Osteoblast (primary cell): ENCODE data around the gene CSRP3. TPM values are rescaled to one million over a fixed set of nuclear protein-coding genes. Genes with fewer than 3 reads are reported as not detected.

Experiments
- DNase-seq: peaks from one replicate; pipeline ENCODE4 v3.0.0; 2011; ENCODE audit warnings: low spot score, mixed read lengths; ENCODE audit not compliant: insufficient read length; ENCODE audit errors: missing footprints
- H2AFZ ChIP-seq: 2 replicates; pipeline ENCODE4 v1.6.0; 2011; ENCODE audit warnings: mild to moderate bottlenecking, low read length
- H3K27ac ChIP-seq: 2 replicates; pipeline ENCODE4 v1.5.1; 2011; ENCODE audit warnings: mild to moderate bottlenecking, low read depth, low read length, moderate library complexity
- H3K27me3 ChIP-seq: 2 replicates; pipeline ENCODE4 v1.6.0; 2012; ENCODE audit warnings: mild to moderate bottlenecking, control low read depth, inconsistent platforms, low read length, moderate library complexity; ENCODE audit not compliant: insufficient read depth
- H3K36me3 ChIP-seq: 2 replicates; pipeline ENCODE4 v1.5.1; 2011; ENCODE audit warnings: mild to moderate bottlenecking, low read length, control low read depth, moderate library complexity; ENCODE audit not compliant: insufficient read depth
- H3K4me1 ChIP-seq: 2 replicates; pipeline ENCODE4 v1.5.1; 2011; ENCODE audit warnings: mild to moderate bottlenecking, low read length, control low read depth, moderate library complexity; ENCODE audit not compliant: insufficient read depth
- H3K4me2 ChIP-seq: 2 replicates; pipeline ENCODE4 v1.6.0; 2011; ENCODE audit warnings: mild to moderate bottlenecking, low read length; ENCODE audit not compliant: insufficient read depth
- H3K4me3 ChIP-seq: fragments of 200-600 bp; sonication (generic); 3 replicates; pipeline ENCODE4 v1.5.1; 2012; ENCODE audit warnings: mild to moderate bottlenecking, low read length, inconsistent platforms; ENCODE audit not compliant: insufficient read depth
- H3K79me2 ChIP-seq: 2 replicates; pipeline ENCODE4 v1.6.0; 2012; ENCODE audit warnings: mild to moderate bottlenecking, low read length, control low read depth, inconsistent platforms; ENCODE audit not compliant: insufficient read depth
- H3K9me3 ChIP-seq: 2 replicates; pipeline ENCODE4 v1.5.1; 2011; ENCODE audit warnings: low read depth, low read length, control low read depth
- H4K20me1 ChIP-seq: 2 replicates; pipeline ENCODE4 v1.6.0; 2012; ENCODE audit warnings: mild to moderate bottlenecking, low read length, control low read depth; ENCODE audit not compliant: insufficient read depth
- total RNA-seq: library from RNA; depleted of rRNA; stranded (reverse); fragments of >200 nt; gene quantifications from 2 replicates; pipeline ENCODE4 v1.2.3, GENCODE V29; 2012
- TF ChIP-seq, protein P1 (sequence below): IDR thresholded peaks from 2 replicates; pipeline ENCODE4 v1.5.1; 2011; ENCODE audit warnings: mild to moderate bottlenecking, low read depth, low read length, moderate library complexity; ENCODE audit errors: extremely low read depth

The CSRP3 gene
- total RNA-seq, 1 donor = not detected

DNA sequence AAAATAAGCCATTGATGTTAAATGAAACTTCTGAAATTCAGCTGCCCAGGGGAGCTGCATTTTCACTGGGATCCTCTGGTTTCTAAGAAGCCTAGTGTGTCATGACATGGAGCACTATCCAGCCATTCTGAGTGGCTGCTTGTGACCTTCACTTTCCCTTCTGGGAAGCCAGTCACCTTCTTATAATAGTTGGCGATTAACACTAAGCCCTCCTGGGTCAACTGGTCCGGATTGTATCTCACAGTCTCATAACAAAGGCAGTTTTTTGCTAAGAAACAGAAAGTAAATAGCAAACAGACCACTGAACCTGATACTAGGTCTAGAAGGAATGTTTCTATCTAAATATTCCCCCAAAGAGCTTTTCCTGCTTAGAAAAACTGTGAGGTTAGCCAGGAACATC, 7.9 kb downstream of the CSRP3 start:
- no peaks in the 10 kb centered on the region for H3K36me3 ChIP-seq
- no peaks in the 10 kb centered on the region for H4K20me1 ChIP-seq
- no peaks in the 10 kb centered on the region for H3K9me3 ChIP-seq
- H3K79me2 ChIP-seq = no peaks in the 10 kb centered on the region
- no peaks in the 10 kb centered on the region for H3K4me1 ChIP-seq
- peaks cover 4% of the 10 kb centered on the region for H3K27me3 ChIP-seq
- DNase-seq = no peak
- H3K4me3 ChIP-seq = no peak overlapping the region
- H3K4me2 ChIP-seq = no peak overlapping the region
- TF ChIP-seq, protein P1, sequence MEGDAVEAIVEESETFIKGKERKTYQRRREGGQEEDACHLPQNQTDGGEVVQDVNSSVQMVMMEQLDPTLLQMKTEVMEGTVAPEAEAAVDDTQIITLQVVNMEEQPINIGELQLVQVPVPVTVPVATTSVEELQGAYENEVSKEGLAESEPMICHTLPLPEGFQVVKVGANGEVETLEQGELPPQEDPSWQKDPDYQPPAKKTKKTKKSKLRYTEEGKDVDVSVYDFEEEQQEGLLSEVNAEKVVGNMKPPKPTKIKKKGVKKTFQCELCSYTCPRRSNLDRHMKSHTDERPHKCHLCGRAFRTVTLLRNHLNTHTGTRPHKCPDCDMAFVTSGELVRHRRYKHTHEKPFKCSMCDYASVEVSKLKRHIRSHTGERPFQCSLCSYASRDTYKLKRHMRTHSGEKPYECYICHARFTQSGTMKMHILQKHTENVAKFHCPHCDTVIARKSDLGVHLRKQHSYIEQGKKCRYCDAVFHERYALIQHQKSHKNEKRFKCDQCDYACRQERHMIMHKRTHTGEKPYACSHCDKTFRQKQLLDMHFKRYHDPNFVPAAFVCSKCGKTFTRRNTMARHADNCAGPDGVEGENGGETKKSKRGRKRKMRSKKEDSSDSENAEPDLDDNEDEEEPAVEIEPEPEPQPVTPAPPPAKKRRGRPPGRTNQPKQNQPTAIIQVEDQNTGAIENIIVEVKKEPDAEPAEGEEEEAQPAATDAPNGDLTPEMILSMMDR = no peak
- no peak overlapping the region for H3K27ac ChIP-seq
- no peak overlapping the region for H2AFZ ChIP-seq

DNA sequence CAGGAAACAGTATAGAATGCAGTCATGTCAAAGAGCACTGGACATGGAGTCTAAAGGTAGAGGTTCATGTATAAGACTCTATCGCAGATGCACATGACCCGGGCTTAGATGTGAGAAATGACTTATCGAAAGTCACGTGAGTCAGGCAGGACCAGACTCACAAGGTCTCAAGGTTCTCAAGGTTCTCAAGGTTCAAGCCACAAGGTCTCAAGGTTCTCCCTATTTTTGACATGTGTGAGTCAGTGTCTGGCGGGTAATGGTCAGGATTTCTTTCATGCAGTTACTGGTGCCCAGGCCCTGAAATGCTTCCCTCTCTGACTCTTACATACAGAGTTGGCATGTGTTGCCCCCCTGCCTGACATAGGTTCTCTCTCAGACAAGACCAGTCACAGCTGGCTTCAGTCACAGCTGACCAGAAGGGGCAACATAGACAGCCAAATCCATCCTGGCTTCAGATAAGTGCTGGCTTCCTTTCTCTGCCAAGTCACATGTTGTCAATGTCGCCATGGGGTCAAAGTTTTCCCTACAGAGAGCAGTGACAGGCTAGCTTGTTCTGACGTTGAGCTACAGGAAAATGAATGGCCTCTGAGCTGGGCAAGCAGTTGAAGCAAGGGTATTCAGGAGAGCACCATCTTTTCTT, 10.1 kb downstream of the CSRP3 start:
- Histone ChIP-seq H3K4me3 (no peak overlapping the region), H3K27me3 (no peaks in the 10 kb centered on the region), H3K36me3 (no peaks in the 10 kb centered on the region), H2AFZ (no peak overlapping the region), H3K4me1 (no peaks in the 10 kb centered on the region), H4K20me1 (no peaks in the 10 kb centered on the region), H3K79me2 (no peaks in the 10 kb centered on the region), H3K27ac (no peak overlapping the region), H3K9me3 (no peaks in the 10 kb centered on the region), H3K4me2 (no peak overlapping the region)
- no peak for DNase-seq
- TF ChIP-seq, protein P1 = no peak

DNA sequence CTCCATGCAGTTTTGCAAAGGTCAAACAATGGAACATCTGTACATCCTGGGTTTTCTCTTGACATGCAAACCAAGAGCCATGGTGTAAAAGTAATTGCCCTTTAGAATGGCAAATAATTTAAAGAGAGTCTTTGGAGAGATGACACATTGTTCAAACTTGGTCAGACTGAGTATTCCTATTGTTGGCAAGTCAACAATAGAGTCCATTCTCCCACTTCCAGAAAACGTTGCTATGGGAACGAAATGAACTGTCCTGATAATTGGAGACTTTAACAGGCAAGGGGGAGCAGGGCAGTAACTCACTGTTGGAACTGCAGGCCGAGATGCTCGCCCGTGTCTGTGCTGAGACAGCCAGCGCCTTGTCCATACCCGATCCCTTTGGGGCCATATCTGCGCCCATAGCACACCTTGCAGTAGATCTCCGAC, 13.9 kb downstream of the CSRP3 start:
- TF ChIP-seq, protein P1 = no peak
- DNase-seq = no peak
- no peaks in the 10 kb centered on the region for H3K36me3 ChIP-seq

GRCh38 chr11:19187114-19187832, 14.5 kb downstream of the CSRP3 start:
- DNase-seq = peak; percentile 79
- no peaks in the 10 kb centered on the region for H4K20me1 ChIP-seq

More for the DNA sequence above, 13.9 kb downstream of the CSRP3 start:
- H4K20me1 ChIP-seq = no peaks in the 10 kb centered on the region
- no peaks in the 10 kb centered on the region for H3K79me2 ChIP-seq
- no peak overlapping the region for H3K27ac ChIP-seq
- H3K4me2 ChIP-seq = no peak overlapping the region
- H3K4me1 ChIP-seq = no peaks in the 10 kb centered on the region
- H3K27me3 ChIP-seq = no peaks in the 10 kb centered on the region
- no peak overlapping the region for H3K4me3 ChIP-seq
- H2AFZ ChIP-seq = no peak overlapping the region
- H3K9me3 ChIP-seq = no peaks in the 10 kb centered on the region

More at GRCh38 chr11:19187114-19187832, 14.5 kb downstream of the CSRP3 start:
- TF ChIP-seq, protein P1 = no peak
- no peaks in the 10 kb centered on the region for H3K36me3 ChIP-seq
- H3K27me3 ChIP-seq = no peaks in the 10 kb centered on the region
- H3K4me2 ChIP-seq = no peak overlapping the region
- no peaks in the 10 kb centered on the region for H3K4me1 ChIP-seq
- no peak overlapping the region for H3K4me3 ChIP-seq
- no peak overlapping the region for H2AFZ ChIP-seq
- H3K9me3 ChIP-seq = no peaks in the 10 kb centered on the region
- no peaks in the 10 kb centered on the region for H3K79me2 ChIP-seq
- no peak overlapping the region for H3K27ac ChIP-seq
